OCI-LY1 (cell line): ENCODE results near the gene THUMPD3.

Source experiments
- H2AFZ ChIP-seq: fragments of 200-600 bp; sonication (generic), shearing (Covaris generic); 2 replicates; pipeline ENCODE4 v1.6.0; 2014; ENCODE audit warnings: antibody characterized with exemption, mild to moderate bottlenecking, low read length
- H3F3A ChIP-seq: fragments of 200-600 bp; sonication (generic), shearing (Covaris generic); 2 replicates; pipeline ENCODE4 v1.6.0; 2014; ENCODE audit warnings: mild to moderate bottlenecking, antibody characterized with exemption, low read length, moderate library complexity; ENCODE audit not compliant: insufficient read depth
- H3K27ac ChIP-seq: fragments of 200-600 bp; sonication (generic); 2 replicates; pipeline ENCODE4 v1.5.1; 2014; ENCODE audit warnings: low read length, mixed run types, mild to moderate bottlenecking, low read depth; ENCODE audit not compliant: poor library complexity, severe bottlenecking
- H3K27me3 ChIP-seq: fragments of 200-600 bp; sonication (generic); 2 replicates; pipeline ENCODE4 v1.6.0; 2014; ENCODE audit warnings: antibody characterized with exemption, mild to moderate bottlenecking, low read length, moderate library complexity; ENCODE audit not compliant: insufficient read depth
- H3K36me3 ChIP-seq: fragments of 200-600 bp; sonication (generic); 2 replicates; pipeline ENCODE4 v1.6.1; 2014; ENCODE audit warnings: mild to moderate bottlenecking, antibody characterized with exemption, low read length, moderate library complexity, mixed read lengths; ENCODE audit not compliant: insufficient read depth
- H3K4me1 ChIP-seq: fragments of 200-600 bp; sonication (generic); 2 replicates; pipeline ENCODE4 v1.5.1; 2014; ENCODE audit warnings: mild to moderate bottlenecking, low read length, moderate library complexity; ENCODE audit not compliant: insufficient read depth, severe bottlenecking
- H3K4me2 ChIP-seq: fragments of 200-600 bp; sonication (generic), shearing (Covaris generic); 2 replicates; pipeline ENCODE4 v1.6.1; 2014; ENCODE audit warnings: low read length
- H3K4me3 ChIP-seq: fragments of 200-600 bp; sonication (generic); 2 replicates; pipeline ENCODE4 v1.5.1; 2014; ENCODE audit warnings: low read length, low read depth, mild to moderate bottlenecking, mixed read lengths; ENCODE audit not compliant: poor library complexity, severe bottlenecking
- H3K79me2 ChIP-seq: fragments of 200-600 bp; shearing (Covaris generic); 2 replicates; pipeline ENCODE4 v1.6.1; 2016; ENCODE audit warnings: mixed run types, low read length, mixed read lengths; ENCODE audit not compliant: insufficient read depth
- H3K9ac ChIP-seq: fragments of 200-600 bp; sonication (generic), shearing (Covaris generic); 2 replicates; pipeline ENCODE4 v1.6.1; 2014; ENCODE audit warnings: mild to moderate bottlenecking, low read length, mixed read lengths
- H3K9me2 ChIP-seq: fragments of 200-600 bp; sonication (generic), shearing (Covaris generic); 2 replicates; pipeline ENCODE4 v1.6.1; 2014; ENCODE audit warnings: low read depth, mild to moderate bottlenecking, low read length, mixed read lengths
- H3K9me3 ChIP-seq: fragments of 200-600 bp; shearing (Covaris generic); 2 replicates; pipeline ENCODE4 v1.6.1; 2014; ENCODE audit warnings: low read length, mixed read lengths
- H4K20me1 ChIP-seq: fragments of 200-600 bp; sonication (generic), shearing (Covaris generic); 2 replicates; pipeline ENCODE4 v1.6.0; 2016; ENCODE audit warnings: mild to moderate bottlenecking, low read length; ENCODE audit not compliant: insufficient read depth
- CTCF ChIP-seq: fragments of 200-600 bp; sonication (generic), shearing (Covaris generic); IDR thresholded peaks from 2 replicates; pipeline ENCODE4 v1.5.1; 2017; ENCODE audit warnings: mild to moderate bottlenecking, antibody characterized with exemption, low read length, moderate library complexity, mixed read lengths
- EZH2 ChIP-seq: fragments of 200-600 bp; sonication (generic), shearing (Covaris generic); IDR thresholded peaks from 2 replicates; pipeline ENCODE4 v1.8.0; 2017; ENCODE audit warnings: borderline replicate concordance, mixed run types, mild to moderate bottlenecking, antibody characterized with exemption, low read length, moderate library complexity, mixed read lengths

Gene THUMPD3

GRCh38 chr3:9322780-9323179 lies 40.1 kb upstream of the THUMPD3 start:
- no peaks in the 10 kb centered on the region for H3K4me1 ChIP-seq

GRCh38 chr3:9324944-9325343 lies 37.9 kb upstream of the THUMPD3 start:
- Histone ChIP-seq H3F3A (no peaks in the 10 kb centered on the region), H3K9ac (no peak overlapping the region), H3K79me2 (no peaks in the 10 kb centered on the region), H4K20me1 (no peaks in the 10 kb centered on the region), H3K4me1 (no peaks in the 10 kb centered on the region), H3K36me3 (no peaks in the 10 kb centered on the region; the same call in 1 of the 2 replicates), H3K27ac (no peak overlapping the region), H3K27me3 (no peaks in the 10 kb centered on the region; the same call in 1 of the 2 replicates), H3K9me3 (peaks cover 8% of the 10 kb centered on the region), H3K9me2 (no peaks in the 10 kb centered on the region), H3K4me2 (no peak overlapping the region), H2AFZ (no peak overlapping the region), H3K4me3 (no peak overlapping the region)
- TF ChIP-seq CTCF (no peak), EZH2 (no peak)

More at GRCh38 chr3:9322780-9323179, 40.1 kb upstream of the THUMPD3 start:
- peaks cover 3% of the 10 kb centered on the region for H3K9me3 ChIP-seq
- H3K79me2 ChIP-seq: no peaks in the 10 kb centered on the region
- H3F3A ChIP-seq: no peaks in the 10 kb centered on the region
- no peak overlapping the region for H3K9ac ChIP-seq
- TF ChIP-seq CTCF (no peak), EZH2 (no peak)
- H3K4me2 ChIP-seq: no peak overlapping the region
- H3K9me2 ChIP-seq: no peaks in the 10 kb centered on the region
- H3K27me3 ChIP-seq: no peaks in the 10 kb centered on the region; the same call in 1 of the 2 replicates
- no peak overlapping the region for H2AFZ ChIP-seq
- no peaks in the 10 kb centered on the region for H3K36me3 ChIP-seq
- no peaks in the 10 kb centered on the region for H4K20me1 ChIP-seq
- no peak overlapping the region for H3K4me3 ChIP-seq
- H3K27ac ChIP-seq: no peak overlapping the region

GRCh38 chr3:9327578-9327977 lies 35.3 kb upstream of the THUMPD3 start:
- Histone ChIP-seq H3K4me2 (no peak overlapping the region), H3K4me1 (no peaks in the 10 kb centered on the region), H4K20me1 (no peaks in the 10 kb centered on the region), H3K4me3 (no peak overlapping the region), H3K79me2 (no peaks in the 10 kb centered on the region), H3K27me3 (no peaks in the 10 kb centered on the region; the same call in 1 of the 2 replicates), H3K9me2 (no peaks in the 10 kb centered on the region), H3K9me3 (peaks cover 8% of the 10 kb centered on the region), H3K27ac (no peak overlapping the region), H2AFZ (no peak overlapping the region), H3K9ac (no peak overlapping the region), H3F3A (no peaks in the 10 kb centered on the region), H3K36me3 (no peaks in the 10 kb centered on the region; the same call in 1 of the 2 replicates)
- TF ChIP-seq CTCF: no peak
- no peak for TF ChIP-seq EZH2
